Renal cortical epithelial cell (primary cell): Measurements from ENCODE around the gene LMF2. TPM values are rescaled to one million over a fixed set of nuclear protein-coding genes. Genes with fewer than 3 reads are reported as not detected.

Experiments
- DNase-seq: peaks from one replicate; pipeline ENCODE4 v3.0.0-alpha.2; 2011; ENCODE audit warnings: low read depth
- total RNA-seq: library from RNA; depleted of rRNA; stranded (reverse); fragments of >200 nt; gene quantifications from 2 replicates; pipeline ENCODE4 v1.2.3, GENCODE V29; 2014

The LMF2 gene
- total RNA-seq, 1 donor from 2014 or later, result 48.4 TPM

- DNase-seq, result no peak
Observed at GRCh38 chr22:50535113-50535512, 27.6 kb upstream of the LMF2 start.

DNA sequence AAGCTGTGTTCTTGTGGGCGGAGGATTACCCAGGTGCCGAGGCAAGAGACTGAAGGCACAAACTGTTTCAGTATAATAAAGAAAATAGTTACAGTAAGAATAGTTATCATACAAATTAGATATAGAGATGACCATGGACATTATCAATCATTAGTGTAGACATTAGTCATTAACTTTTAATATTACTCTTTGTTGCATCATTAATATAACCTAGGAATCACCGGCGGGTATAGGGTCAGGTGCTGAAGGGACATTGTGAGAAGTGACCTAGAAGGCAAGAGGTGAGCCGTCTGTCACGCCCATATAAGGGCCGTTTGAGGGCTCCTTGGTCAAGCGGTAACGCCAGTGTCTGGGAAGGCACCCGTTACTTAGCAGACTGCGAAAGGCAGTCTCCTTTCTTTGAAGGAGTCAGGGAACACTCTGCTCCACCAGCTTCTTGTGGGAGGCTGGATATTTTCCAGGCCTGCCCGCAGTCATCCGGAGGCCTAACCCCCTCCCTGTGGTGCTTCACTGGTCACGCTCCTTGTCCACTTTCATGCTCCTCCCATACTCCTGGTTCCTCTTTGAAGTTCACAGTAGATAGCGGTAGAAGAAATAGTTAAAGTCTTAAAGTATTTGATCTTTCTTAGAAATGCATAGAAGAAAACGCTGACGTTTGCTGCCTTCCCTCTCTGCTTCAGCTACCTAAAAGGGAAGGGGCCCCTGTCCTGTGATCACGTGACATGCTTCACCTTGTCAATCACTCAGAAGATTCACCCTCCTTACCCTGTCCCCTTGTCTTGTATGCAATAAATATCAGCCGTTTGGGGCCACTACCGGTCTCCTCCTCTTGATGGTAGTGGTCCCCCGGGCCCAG, 26.6 kb upstream of the LMF2 start:
- peak; percentile 79 for DNase-seq

DNA sequence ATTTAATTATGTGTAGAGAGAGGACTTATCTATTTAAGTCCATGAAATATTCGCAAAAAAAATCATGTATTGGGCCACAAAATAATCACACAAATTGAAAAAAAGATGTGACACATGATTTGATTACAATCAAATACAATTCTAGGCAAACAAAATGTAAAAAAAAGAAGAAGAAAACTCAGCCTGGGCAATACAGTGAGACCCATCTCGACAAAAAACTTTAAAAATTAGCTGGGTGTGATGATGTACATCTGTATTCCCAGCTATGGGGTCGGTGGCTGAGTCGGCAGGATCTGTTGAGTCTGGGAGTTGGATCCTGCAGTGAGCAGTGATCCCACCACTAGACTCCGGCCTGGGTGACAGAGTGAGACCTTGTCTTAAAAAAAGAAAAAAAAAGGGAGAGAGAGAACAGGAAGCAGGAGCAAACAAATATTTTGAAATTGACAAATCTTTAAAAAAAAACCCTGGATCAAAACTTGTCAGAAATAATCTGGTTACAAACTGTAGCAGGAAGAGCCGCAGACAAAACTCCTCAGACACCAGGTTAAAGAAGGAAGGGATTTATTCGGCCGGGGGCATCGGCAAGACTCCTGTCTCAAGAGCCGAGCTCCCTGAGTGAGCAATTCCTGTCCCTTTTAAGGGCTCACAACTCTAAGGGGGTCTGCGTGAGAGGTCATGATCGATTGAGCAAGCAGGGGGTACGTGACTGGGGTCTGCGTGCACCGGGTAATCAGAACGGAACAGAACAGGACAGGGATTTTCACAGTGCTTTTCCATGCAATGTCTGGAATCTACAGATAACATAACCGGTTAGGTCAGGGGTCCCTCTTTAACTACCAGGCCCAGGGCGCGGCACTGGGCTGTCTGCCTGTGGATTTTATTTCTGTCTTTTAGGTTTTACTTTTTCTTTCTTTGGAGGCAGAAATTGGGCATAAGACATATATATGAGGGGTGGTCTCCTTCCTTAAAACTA, 25.6 kb upstream of the LMF2 start:
- no peak for DNase-seq

- peak; percentile 48 for DNase-seq
Observed at GRCh38 chr22:50531962-50532674, 24.6 kb upstream of the LMF2 start.

DNA sequence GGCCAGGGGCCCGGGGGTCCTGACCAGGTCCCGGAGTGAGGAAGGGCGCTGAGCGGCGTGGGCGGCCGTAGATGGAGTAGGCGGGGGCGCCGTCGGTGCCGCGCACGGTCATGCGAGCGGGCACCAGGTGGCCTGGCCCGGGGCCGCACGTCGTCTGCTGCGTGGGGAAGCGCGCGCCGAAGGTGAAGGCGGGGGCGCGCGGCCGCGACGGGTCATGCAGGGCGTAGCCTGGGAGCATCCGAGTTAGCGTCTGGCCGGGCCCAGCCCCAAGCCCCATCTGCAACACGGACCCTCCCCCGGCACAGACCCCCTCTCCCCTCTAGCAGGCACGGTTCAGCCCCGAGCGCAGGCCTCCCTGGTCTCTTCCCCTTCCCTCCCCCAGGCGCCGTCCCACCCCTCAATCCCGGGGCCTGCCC, 24.1 kb upstream of the LMF2 start:
- DNase-seq, result no peak

DNA sequence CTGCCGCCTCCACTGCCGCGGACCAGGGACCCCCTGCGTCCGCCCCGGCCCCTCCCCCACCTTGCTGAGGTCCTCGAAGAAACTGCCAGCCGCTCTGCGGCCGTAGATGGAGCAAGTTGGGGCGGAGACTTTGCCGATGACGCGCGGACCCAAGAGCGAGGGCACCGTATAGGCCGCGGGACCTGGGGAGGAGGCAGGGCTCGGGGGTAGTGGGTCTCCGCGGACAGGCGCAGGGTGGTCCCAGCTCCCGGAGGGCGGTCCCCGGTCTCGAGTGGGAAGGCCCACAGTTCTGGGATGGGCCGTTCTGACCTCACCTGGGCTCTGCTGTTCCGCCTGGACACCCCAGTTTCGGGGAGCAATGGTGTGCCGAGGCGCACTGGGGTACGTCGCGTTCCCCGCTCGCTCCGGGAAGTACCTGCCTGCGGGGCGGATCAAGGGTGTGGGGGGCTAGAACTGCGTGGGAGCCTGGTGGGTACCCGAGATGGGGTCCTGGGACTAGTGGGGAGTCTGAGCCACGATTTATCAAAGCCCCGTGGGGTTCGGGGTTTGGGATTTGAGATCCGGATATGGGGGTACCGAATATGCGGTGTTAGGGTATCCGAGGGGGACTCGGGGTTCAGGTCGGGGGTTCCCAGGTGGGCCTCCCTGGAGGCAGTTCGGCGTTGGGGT, 23.5 kb upstream of the LMF2 start:
- peak; percentile 72 for DNase-seq

- DNase-seq, result no peak
Observed at GRCh38 chr22:50530580-50530876, 23.0 kb upstream of the LMF2 start.

- peak; percentile 58 for DNase-seq
Observed at GRCh38 chr22:50529897-50530579, 22.5 kb upstream of the LMF2 start, which contains the start of gene TYMP. TYMP (minus strand) TSS chr22:50530012; CDS start chr22:50529709, 303 bp downstream.

GRCh38 chr22:50529416-50529896, 22.0 kb upstream of the LMF2 start:
- no peak for DNase-seq

- DNase-seq, result no peak
Observed at GRCh38 chr22:50528682-50529415, 21.3 kb upstream of the LMF2 start.

DNA sequence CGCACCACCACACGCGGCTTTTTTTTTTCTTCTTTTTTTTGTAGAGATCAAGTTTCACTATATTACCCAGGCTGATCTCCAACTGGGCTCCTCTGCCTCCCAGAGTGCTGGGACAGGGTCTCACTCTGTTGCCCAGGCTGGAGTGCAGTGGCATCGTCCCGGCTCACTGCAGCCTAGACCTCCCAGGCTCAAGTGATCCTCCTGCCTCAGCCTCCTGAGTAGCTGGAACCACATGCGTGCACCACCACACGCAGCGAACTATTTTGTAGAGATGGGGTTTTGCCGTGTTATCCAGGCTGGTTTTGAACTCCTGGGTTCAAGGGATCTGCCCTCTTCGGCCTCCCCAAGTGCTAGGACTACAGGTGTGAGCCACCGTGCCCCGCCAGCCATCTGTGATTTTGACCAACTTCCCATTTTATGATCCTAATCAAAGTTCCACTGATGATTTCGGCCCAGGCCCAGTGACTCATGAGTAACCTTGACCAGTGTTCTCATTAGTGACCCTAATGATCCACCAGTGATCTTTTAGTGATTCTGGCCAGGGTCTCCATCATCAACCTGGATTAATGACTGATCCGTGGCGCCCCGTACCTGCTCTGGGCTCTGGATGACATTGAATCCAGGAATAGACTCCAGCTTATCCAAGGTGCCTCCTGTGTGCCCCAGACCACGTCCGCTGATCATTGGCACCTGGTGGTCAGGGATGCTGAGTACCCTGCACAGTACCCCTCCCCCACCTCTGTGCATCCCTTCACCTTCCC, 20.6 kb upstream of the LMF2 start:
- DNase-seq, result no peak

DNA sequence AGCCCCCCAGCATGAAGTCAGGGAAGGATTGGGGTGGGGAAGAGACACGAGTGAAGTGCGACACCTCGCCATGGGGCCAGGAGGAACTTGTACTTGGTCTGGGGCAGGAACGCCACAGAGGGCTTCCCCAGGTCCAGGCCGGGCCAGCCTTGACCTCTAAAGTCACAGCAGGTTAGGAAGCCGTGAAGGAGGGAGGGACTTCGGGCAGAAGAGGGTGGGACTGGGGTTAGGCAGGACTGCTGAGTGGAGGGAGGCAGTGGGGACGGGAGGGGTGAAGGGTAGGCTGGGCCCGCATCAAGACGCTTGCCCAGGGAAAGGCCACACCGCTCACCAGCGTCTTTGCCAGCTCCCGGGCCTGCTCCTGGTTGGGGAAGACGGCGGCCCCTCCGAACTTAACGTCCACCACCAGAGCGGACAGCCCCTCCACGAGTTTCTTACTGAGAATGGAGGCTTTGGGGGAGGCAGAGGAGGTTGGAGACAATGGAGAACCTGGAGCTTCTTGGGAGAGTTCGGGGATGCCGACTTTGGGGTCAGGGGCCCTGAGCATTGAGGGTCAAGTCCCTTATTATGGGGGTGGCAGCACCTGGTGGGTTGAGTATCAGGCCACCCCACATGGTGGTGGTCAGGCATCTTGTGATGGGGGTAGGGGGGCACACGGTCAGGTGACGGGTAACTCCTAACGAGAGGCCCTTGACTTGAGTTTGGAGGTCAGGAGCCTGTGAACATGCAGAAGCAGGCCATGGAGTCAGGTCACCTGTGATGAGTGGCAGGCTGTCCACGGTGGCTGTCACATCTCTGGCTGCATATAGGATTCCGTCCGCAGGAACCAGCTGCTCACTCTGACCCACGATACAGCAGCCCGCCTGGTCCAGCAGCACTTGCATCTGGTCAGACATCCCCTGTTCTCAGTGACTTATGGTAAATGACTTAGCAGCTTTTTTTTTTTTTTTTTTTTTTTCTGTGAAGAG, 19.6 kb upstream of the LMF2 start:
- peak; percentile 47 for DNase-seq

DNA sequence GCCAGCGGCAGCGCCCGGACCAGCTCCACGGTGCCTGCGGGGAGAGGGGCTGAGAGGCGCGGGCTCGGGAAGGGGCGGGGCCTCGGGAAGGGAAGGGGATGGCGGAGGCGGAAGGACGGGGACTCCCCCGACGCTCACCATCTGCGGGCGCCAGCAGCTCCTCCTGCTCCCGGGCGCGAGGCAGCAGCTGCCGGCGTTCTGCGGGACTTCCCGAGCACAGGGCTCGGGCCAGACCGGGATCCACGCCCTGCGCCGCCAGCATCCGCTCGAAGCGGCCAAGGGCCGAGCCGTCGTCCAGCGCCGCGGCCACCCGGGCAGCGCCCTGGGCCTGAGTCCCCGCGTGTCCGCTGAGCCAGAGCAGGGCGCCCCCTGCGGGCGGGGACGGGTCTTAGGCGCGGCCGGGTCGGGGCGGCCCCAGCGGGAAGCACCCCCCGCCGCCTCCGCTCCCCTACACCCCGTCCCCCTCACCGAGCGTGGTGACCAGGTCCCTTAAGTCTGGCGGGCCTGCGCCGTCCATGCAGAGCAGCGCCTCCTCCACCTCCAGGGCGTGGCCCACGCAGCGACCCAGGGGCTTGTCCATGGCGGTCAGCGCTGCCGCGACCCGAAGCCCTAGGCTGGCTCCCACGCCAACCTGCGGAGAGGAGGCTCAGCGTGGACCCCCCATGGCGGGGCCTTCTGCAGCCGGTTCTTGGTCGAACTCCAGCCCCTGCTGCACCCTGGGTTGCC, 18.8 kb upstream of the LMF2 start:
- DNase-seq, result no peak

- no peak for DNase-seq
Observed at GRCh38 chr22:50525858-50526107, 18.3 kb upstream of the LMF2 start.

DNA sequence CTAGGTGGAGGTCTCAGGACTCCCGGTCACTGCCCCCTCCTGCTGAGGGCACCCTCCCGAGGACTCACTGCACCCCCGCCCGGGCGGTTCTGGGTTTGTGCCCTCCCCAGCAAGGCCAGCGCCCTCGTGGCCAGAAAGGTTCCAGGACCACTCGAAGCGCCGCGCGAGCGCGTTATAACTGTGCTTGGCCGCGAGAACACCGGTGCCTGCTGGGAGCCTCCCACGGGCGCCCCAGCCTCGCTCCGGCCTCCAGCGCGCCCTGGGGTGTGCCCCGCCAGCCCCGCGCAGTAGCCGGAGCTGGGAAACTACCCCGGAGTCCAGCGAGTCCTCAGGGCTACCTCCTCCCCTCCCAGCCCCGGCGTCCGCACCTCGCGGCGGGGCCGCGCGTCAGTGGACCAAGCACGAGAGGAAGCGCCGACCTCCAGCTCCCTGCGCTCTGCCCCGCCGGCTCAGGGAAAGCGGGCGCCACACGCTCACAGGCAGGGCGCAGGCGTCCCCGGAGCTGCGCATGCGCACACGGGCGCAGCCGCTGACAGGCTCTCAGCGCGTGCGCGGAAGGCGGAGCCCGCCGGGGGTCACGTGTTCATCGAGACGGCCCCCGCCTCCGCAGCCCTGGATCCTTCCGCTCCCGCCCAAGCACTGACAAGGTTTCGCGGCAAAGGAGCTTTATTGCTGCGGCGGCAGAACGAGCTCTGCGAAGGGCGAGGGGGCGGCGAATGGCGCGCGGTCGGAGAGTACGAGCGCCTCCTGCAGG, 17.8 kb upstream of the LMF2 start, which contains the start of gene SCO2:
Gene SCO2, minus strand, starts transcription at position 495 of the 754 bp plus-strand sequence. CDS start 1,187 bp downstream, outside the sequence.
- peak; percentile 85 for DNase-seq

GRCh38 chr22:50524676-50525103, 17.2 kb upstream of the LMF2 start:
- DNase-seq, result no peak
